ENCODE data around the gene ALDH4A1. TPM values are rescaled to one million over a fixed set of nuclear protein-coding genes. Genes with fewer than 3 reads are reported as not detected.

The ALDH4A1 gene
- total RNA-seq, 2 experiments from 2014 or later = 4.4 to 5.8 TPM

GRCh38 chr1:18922319-18922726 lies 20.0 kb upstream of the ALDH4A1 start:
- H3K27me3 Mint-ChIP-seq = no peaks in the 10 kb centered on the region
- ATAC-seq (no peak), DNase-seq (no peak)
- intact Hi-C loops (cut with DNase I, micrococcal nuclease) = loop anchor here in 1 of 2 experiments (10.0 kb wide), 1 partner anchor 1488 kb away; the partner anchor contains the start of gene RCC2
- CTCF ChIA-PET = interaction anchor here (0.6 to 8.2 kb wide), 3 partner anchors 9 to 152 kb away, joined by 3 to 62 read pairs (median 4); no protein-coding TSS in a partner anchor
- peaks cover 18% of the 10 kb centered on the region for H3K36me3 Mint-ChIP-seq (ENCODE audit: low read depth)
- H3K4me1 Mint-ChIP-seq = peaks cover 55% of the 10 kb centered on the region
- H3K4me3 Mint-ChIP-seq = no peak overlapping the region
- H3K27ac Mint-ChIP-seq = no peak overlapping the region
- H3K9me3 Mint-ChIP-seq (ENCODE audit: low read depth) = peaks cover 2% of the 10 kb centered on the region
- POLR2A ChIA-PET = no interaction called here

GRCh38 chr1:18921516-18922251 lies 19.3 kb upstream of the ALDH4A1 start:
- Mint-ChIP-seq H3K27me3 (no peaks in the 10 kb centered on the region), H3K27ac (peak overlapping the region; percentile 19), H3K4me1 (peaks cover 49% of the 10 kb centered on the region), H3K9me3 (ENCODE audit: low read depth) (peaks cover 2% of the 10 kb centered on the region), H3K4me3 (no peak overlapping the region), H3K36me3 (ENCODE audit: low read depth) (peaks cover 18% of the 10 kb centered on the region)
- ChIA-PET CTCF (interaction anchor here (0.6 to 8.2 kb wide), 7 partner anchors 8 to 168 kb away, joined by 3 to 62 read pairs (median 4); no protein-coding TSS in a partner anchor), POLR2A (no interaction called here)
- intact Hi-C loops (cut with DNase I, micrococcal nuclease) = loop anchor here in 1 of 2 experiments (10.0 kb wide), 1 partner anchor 1487 kb away; the partner anchor contains the start of gene RCC2
- no peak for ATAC-seq
- DNase-seq = no peak

GRCh38 chr1:18920931-18921330 lies 18.6 kb upstream of the ALDH4A1 start:
- Mint-ChIP-seq H3K27me3 (no peaks in the 10 kb centered on the region), H3K4me1 (peaks cover 43% of the 10 kb centered on the region), H3K4me3 (no peak overlapping the region), H3K27ac (no peak overlapping the region), H3K36me3 (ENCODE audit: low read depth) (peaks cover 22% of the 10 kb centered on the region), H3K9me3 (ENCODE audit: low read depth) (peaks cover 2% of the 10 kb centered on the region)
- intact Hi-C loops (cut with DNase I, micrococcal nuclease) = loop anchor here in 1 of 2 experiments (10.0 kb wide), 1 partner anchor 1486 kb away; the partner anchor contains the start of gene RCC2
- ATAC-seq = no peak
- DNase-seq = no peak
- CTCF ChIA-PET = interaction anchor here (0.6 to 1.1 kb wide), 5 partner anchors 9 to 169 kb away, joined by 3 to 5 read pairs (median 3); no protein-coding TSS in a partner anchor
- POLR2A ChIA-PET = no interaction called here

- ChIA-PET CTCF (no interaction called here), POLR2A (no interaction called here)
- Mint-ChIP-seq H3K27me3 (no peaks in the 10 kb centered on the region), H3K4me3 (no peak overlapping the region), H3K36me3 (ENCODE audit: low read depth) (peaks cover 19% of the 10 kb centered on the region), H3K9me3 (ENCODE audit: low read depth) (no peaks in the 10 kb centered on the region), H3K4me1 (peaks cover 36% of the 10 kb centered on the region), H3K27ac (no peak overlapping the region)
- DNase-seq = no peak
- intact Hi-C loops (cut with DNase I, micrococcal nuclease) = loop anchor here in 1 of 2 experiments (10.0 kb wide), 1 partner anchor 1485 kb away; the partner anchor contains the start of gene RCC2
- ATAC-seq = no peak
These were observed 17.6 kb upstream of the ALDH4A1 start for GRCh38 chr1:18919956-18920355.

- no peak overlapping the region for H3K4me3 Mint-ChIP-seq
- intact Hi-C loops (cut with DNase I, micrococcal nuclease) = no loop called here
- H3K27me3 Mint-ChIP-seq = no peaks in the 10 kb centered on the region
- H3K27ac Mint-ChIP-seq = no peak overlapping the region
- peaks cover 30% of the 10 kb centered on the region for H3K4me1 Mint-ChIP-seq
- CTCF ChIA-PET = interaction anchor here (0.6 kb wide), 1 partner anchor 14 kb away, joined by 3 read pairs; no protein-coding TSS in a partner anchor
- DNase-seq (no peak), ATAC-seq (no peak)
- H3K36me3 Mint-ChIP-seq (ENCODE audit: low read depth) = peaks cover 20% of the 10 kb centered on the region
- POLR2A ChIA-PET = interaction anchor here (0.6 kb wide), 1 partner anchor 144 kb away, joined by 3 read pairs; no protein-coding TSS in a partner anchor
- no peaks in the 10 kb centered on the region for H3K9me3 Mint-ChIP-seq (ENCODE audit: low read depth)
These were observed 17.0 kb upstream of the ALDH4A1 start for GRCh38 chr1:18919197-18919905.

DNA sequence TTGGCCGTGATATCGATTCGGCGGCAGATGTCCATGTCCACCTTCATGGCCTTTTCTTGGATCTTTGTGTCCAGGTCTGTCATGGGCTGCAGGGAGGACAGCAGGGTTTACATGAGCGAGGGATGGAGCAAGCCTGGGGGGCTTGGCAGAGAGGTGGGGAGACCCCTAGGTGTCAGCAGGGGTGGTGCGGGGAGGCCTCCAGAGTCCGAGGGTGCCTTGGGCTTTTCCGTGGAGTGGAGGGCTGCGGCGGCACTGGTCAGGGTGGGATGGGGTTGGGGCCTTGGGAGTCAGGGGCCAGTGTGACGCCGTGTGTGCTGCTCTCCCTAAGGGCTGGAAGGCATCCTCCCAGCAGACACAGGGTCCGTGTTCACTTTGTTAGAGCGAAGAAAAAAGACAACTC lies 16.1 kb upstream of the ALDH4A1 start:
- Mint-ChIP-seq H3K36me3 (ENCODE audit: low read depth) (peaks cover 23% of the 10 kb centered on the region), H3K4me1 (peaks cover 21% of the 10 kb centered on the region), H3K9me3 (ENCODE audit: low read depth) (no peaks in the 10 kb centered on the region), H3K27ac (no peak overlapping the region), H3K4me3 (no peak overlapping the region), H3K27me3 (no peaks in the 10 kb centered on the region)
- ChIA-PET POLR2A (interaction anchor here (0.6 kb wide), 1 partner anchor 145 kb away, joined by 3 read pairs; no protein-coding TSS in a partner anchor), CTCF (no interaction called here)
- DNase-seq = no peak
- intact Hi-C loops (cut with DNase I, micrococcal nuclease) = no loop called here
- ATAC-seq = no peak

DNA sequence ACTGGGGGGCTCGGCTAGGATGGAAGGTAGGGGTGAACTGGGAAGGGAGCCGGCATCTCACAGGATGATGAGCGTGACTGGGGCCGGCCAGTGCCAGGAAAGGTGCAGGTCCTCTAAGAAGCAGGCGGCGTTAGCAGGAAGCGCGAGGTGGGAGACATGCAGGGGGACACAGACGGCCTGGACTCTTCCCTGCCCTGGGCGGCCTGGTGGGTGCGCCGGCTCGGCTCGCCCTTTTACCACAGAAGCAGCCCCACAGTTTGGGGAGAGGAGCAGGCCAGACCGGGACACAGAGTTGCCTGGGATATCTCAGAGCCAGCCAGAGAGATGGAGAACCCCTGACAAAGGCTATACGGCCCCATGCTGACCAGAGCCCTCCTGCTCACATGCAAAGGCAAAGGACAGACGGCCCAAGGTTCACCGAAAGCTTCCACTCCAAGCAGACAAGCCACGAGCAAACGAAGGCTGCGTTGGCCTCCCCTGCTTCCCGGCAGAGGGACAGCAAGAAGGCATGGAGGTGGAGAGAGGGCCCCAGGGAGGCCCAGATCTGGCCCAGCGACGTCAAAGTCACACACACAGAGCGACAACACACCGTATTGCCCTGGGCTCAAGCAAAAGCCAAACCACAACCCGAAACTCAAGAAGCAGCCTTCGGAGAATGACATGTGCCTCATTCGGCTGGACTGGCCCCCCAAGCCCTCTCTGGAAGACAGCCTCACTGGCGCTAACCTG lies 14.9 kb upstream of the ALDH4A1 start:
- intact Hi-C loops (cut with DNase I, micrococcal nuclease) = no loop called here
- Mint-ChIP-seq H3K4me3 (no peak overlapping the region), H3K36me3 (ENCODE audit: low read depth) (peaks cover 29% of the 10 kb centered on the region), H3K4me1 (peaks cover 15% of the 10 kb centered on the region), H3K9me3 (ENCODE audit: low read depth) (no peaks in the 10 kb centered on the region), H3K27ac (no peak overlapping the region), H3K27me3 (no peaks in the 10 kb centered on the region)
- ChIA-PET POLR2A (no interaction called here), CTCF (interaction anchor here (0.5 to 6.6 kb wide), 3 partner anchors 10 to 258 kb away, joined by 3 to 35 read pairs (median 4); partner anchors contain the start of gene ALDH4A1)
- ATAC-seq (no peak), DNase-seq (no peak)

- Mint-ChIP-seq H3K4me3 (no peak overlapping the region), H3K27me3 (no peaks in the 10 kb centered on the region), H3K27ac (no peak overlapping the region), H3K36me3 (ENCODE audit: low read depth) (peaks cover 43% of the 10 kb centered on the region), H3K4me1 (peaks cover 10% of the 10 kb centered on the region), H3K9me3 (ENCODE audit: low read depth) (no peaks in the 10 kb centered on the region)
- ChIA-PET CTCF (interaction anchor here (0.6 to 6.6 kb wide), 8 partner anchors 8 to 1447 kb away, joined by 3 to 62 read pairs (median 4); partner anchors contain the start of gene ALDH4A1), POLR2A (no interaction called here)
- no peak for ATAC-seq
- intact Hi-C loops (cut with DNase I, micrococcal nuclease) = no loop called here
- no peak for DNase-seq
These were observed 13.0 kb upstream of the ALDH4A1 start for GRCh38 chr1:18915341-18915740.

DNA sequence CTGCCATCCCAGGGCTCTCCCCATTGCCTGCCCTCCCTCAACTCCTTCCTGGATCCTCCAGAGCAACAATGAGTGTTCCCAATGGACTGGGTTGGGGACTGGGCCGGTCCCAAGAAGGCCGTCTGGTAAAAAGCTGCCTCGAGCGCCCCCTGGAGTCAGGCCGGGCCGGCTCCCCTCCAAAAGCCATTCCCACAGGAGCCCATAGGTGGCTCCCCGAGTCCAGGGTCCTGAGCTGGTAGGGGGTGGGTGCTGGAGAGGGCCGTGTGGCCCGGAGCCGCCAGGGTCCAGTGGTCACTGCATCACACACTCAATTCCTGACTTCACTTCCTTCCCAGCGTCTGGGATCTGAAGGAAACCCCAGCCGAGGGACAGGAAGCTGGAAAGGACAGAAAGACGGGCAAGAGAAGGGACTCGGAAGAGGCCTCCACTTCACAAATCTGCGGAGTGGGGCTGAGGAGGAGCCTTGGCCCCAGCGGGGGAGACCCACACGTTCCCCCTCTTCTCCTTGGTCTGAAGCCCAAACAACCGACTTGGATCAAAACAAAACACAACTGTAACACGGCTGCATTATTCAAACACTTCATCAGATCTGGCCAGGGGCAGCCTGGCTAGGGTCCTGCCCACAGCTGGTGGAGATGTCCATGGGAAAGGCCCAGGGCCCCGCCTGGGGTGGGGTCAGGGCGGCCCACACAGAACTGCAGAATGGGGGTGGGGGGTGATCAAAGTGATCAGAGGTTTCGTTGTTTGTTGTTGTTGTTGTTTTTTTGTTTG lies 10.9 kb upstream of the ALDH4A1 start:
- H3K4me1 Mint-ChIP-seq = peaks cover 28% of the 10 kb centered on the region
- peak overlapping the region; percentile 70 for H3K27ac Mint-ChIP-seq
- intact Hi-C loops (cut with DNase I, micrococcal nuclease) = no loop called here
- ChIA-PET CTCF (interaction anchor here (0.6 to 6.6 kb wide), 38 partner anchors 9 to 749 kb away, joined by 3 to 62 read pairs (median 4); partner anchors contain the start of genes ALDH4A1 and IFFO2), POLR2A (interaction anchor here (0.5 to 0.6 kb wide), 3 partner anchors 9 to 42 kb away, joined by 3 to 4 read pairs (median 4); no protein-coding TSS in a partner anchor)
- no peaks in the 10 kb centered on the region for H3K9me3 Mint-ChIP-seq (ENCODE audit: low read depth)
- H3K27me3 Mint-ChIP-seq = no peaks in the 10 kb centered on the region
- peaks cover 59% of the 10 kb centered on the region for H3K36me3 Mint-ChIP-seq (ENCODE audit: low read depth)
- ATAC-seq (peak; percentile 86), DNase-seq (peak; percentile 87)
- H3K4me3 Mint-ChIP-seq = no peak overlapping the region

DNA sequence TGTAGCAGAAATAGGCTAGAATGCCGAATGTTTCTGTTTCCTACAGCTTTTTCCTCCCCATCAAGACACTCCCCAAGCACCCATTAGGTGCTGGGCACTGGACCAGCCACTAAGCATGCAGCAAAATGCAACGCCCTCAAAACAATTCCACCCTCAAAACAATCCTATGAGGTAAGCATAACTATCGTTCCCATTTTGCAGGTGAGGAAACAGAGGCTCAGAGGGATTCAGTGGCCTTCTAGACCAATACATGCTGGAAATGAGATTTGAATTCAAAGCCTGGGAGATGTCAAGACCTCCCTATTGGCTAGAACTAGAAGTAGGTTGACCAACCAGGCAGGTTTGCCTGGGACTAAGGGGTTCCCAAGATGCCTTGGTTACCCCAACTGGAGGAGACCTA lies 10.2 kb upstream of the ALDH4A1 start:
- ChIA-PET CTCF (interaction anchor here (0.6 to 6.6 kb wide), 30 partner anchors 9 to 750 kb away, joined by 3 to 62 read pairs (median 4); partner anchors contain the start of gene ALDH4A1), POLR2A (interaction anchor here (0.6 kb wide), 1 partner anchor 42 kb away, joined by 4 read pairs; no protein-coding TSS in a partner anchor)
- ATAC-seq = no peak
- H3K27me3 Mint-ChIP-seq = no peaks in the 10 kb centered on the region
- H3K4me3 Mint-ChIP-seq = no peak overlapping the region
- intact Hi-C loops (cut with DNase I, micrococcal nuclease) = no loop called here
- no peaks in the 10 kb centered on the region for H3K9me3 Mint-ChIP-seq (ENCODE audit: low read depth)
- no peak overlapping the region for H3K27ac Mint-ChIP-seq
- peaks cover 60% of the 10 kb centered on the region for H3K36me3 Mint-ChIP-seq (ENCODE audit: low read depth)
- peaks cover 33% of the 10 kb centered on the region for H3K4me1 Mint-ChIP-seq
- no peak for DNase-seq
